ENCODE measurements around the gene PDE7B. TPM values are rescaled to one million over a fixed set of nuclear protein-coding genes. Genes with fewer than 3 reads are reported as not detected.

Gene PDE7B
- total RNA-seq, 4 donors from 2014 or later: 15.4 to 28.6 (median 18.8) TPM

DNA sequence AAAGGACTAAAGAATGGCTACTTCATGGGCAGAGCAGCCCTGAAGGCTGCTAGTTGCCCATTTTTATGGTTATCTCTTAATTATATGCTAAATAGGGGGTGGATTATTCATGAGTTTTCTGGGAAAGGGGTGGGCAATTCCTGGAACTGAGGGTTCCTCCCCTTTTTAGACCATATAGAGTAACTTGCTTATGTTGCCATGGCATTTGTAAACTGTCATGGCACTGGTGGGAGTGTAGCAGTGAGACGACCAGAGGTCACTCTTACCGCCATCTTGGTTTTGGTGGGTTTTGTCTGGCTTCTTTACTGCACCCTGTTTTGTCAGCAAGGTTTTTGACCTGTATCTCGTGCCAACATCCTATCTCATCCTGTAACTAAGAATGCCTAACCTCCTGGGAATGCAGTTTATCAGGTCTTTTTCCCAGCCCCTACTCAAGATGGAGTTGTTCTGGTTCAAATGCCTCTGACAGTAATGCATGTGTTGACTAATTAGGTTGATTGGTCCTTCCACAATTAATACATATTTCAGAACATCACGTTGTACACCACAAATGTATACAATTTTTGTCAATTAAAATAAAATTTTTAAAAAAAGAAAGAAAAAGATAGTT, 139.5 kb downstream of the PDE7B start:
- no peak overlapping the region for H3K27ac ChIP-seq
- H3K27me3 ChIP-seq: no peaks in the 10 kb centered on the region
- intact Hi-C loops (cut with DNase I; ENCODE audit: low total_unique reads): no loop called here
- H3K4me3 ChIP-seq: no peak overlapping the region
- H3K4me1 ChIP-seq: peaks cover 0 to 3% of the 10 kb centered on the region in 2 donors
- no peak for DNase-seq
- no peaks in the 10 kb centered on the region for H3K36me3 ChIP-seq
- no peak for TF ChIP-seq POLR2A (IDR thresholded peaks at IDR 0.05)
- TF ChIP-seq, protein P1, sequence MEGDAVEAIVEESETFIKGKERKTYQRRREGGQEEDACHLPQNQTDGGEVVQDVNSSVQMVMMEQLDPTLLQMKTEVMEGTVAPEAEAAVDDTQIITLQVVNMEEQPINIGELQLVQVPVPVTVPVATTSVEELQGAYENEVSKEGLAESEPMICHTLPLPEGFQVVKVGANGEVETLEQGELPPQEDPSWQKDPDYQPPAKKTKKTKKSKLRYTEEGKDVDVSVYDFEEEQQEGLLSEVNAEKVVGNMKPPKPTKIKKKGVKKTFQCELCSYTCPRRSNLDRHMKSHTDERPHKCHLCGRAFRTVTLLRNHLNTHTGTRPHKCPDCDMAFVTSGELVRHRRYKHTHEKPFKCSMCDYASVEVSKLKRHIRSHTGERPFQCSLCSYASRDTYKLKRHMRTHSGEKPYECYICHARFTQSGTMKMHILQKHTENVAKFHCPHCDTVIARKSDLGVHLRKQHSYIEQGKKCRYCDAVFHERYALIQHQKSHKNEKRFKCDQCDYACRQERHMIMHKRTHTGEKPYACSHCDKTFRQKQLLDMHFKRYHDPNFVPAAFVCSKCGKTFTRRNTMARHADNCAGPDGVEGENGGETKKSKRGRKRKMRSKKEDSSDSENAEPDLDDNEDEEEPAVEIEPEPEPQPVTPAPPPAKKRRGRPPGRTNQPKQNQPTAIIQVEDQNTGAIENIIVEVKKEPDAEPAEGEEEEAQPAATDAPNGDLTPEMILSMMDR (IDR thresholded peaks at IDR 0.05): no peak
- H3K9me3 ChIP-seq: no peaks in the 10 kb centered on the region

DNA sequence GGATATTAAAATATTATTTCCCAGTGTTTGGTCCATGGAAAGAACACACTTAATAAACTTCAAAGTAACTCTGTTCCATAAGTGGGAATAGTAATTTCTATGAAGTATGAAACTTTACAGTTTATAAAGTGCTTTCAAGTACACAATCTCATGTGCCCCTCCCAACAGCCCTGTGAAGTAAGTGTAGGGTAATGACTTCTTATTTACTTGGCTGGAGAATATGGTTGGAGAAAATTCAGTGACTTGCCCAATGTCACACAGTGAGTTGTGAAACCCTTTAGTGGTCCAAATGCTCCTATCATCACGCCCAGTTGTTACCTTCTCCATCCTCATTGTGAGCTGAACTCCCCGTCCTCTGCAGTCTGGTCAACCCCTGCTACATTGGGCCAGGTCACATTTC, 141.2 kb downstream of the PDE7B start:
- no peak for DNase-seq
- no peaks in the 10 kb centered on the region for H3K9me3 ChIP-seq
- H3K4me3 ChIP-seq: no peak overlapping the region
- H3K4me1 ChIP-seq: peaks cover 0 to 3% of the 10 kb centered on the region in 2 donors
- no peaks in the 10 kb centered on the region for H3K27me3 ChIP-seq
- TF ChIP-seq, protein P1 (IDR thresholded peaks at IDR 0.05): no peak
- TF ChIP-seq POLR2A (IDR thresholded peaks at IDR 0.05): no peak
- no peak overlapping the region for H3K27ac ChIP-seq
- H3K36me3 ChIP-seq: no peaks in the 10 kb centered on the region
- intact Hi-C loops (cut with DNase I; ENCODE audit: low total_unique reads): no loop called here

DNA sequence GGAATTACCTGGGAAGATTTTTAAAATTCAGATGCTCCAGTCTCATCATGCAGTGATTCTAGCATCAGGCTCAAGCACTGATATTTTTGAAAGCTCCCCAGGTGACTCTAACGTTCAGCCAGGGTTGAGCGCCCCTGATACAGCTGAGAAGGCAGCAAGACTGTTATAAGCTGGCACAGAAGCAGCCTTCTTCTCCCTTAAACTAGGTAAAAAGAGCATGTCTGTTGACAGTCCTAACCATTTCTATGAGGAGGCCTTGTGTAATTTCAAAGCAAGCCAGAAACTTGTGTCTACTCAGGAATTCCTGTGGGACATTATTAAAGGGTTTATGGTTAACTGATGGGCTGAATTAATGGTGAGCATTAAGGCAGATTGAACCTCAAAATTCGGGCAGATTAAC, 141.9 kb downstream of the PDE7B start:
- no peak overlapping the region for H3K27ac ChIP-seq
- H3K4me1 ChIP-seq: peaks cover 0 to 3% of the 10 kb centered on the region in 2 donors
- no peak overlapping the region for H3K4me3 ChIP-seq
- H3K27me3 ChIP-seq: no peaks in the 10 kb centered on the region
- H3K9me3 ChIP-seq: no peaks in the 10 kb centered on the region
- H3K36me3 ChIP-seq: no peaks in the 10 kb centered on the region
- TF ChIP-seq, protein P1 (IDR thresholded peaks at IDR 0.05): no peak
- TF ChIP-seq POLR2A (IDR thresholded peaks at IDR 0.05): no peak
- intact Hi-C loops (cut with DNase I; ENCODE audit: low total_unique reads): no loop called here
- DNase-seq: no peak

DNA sequence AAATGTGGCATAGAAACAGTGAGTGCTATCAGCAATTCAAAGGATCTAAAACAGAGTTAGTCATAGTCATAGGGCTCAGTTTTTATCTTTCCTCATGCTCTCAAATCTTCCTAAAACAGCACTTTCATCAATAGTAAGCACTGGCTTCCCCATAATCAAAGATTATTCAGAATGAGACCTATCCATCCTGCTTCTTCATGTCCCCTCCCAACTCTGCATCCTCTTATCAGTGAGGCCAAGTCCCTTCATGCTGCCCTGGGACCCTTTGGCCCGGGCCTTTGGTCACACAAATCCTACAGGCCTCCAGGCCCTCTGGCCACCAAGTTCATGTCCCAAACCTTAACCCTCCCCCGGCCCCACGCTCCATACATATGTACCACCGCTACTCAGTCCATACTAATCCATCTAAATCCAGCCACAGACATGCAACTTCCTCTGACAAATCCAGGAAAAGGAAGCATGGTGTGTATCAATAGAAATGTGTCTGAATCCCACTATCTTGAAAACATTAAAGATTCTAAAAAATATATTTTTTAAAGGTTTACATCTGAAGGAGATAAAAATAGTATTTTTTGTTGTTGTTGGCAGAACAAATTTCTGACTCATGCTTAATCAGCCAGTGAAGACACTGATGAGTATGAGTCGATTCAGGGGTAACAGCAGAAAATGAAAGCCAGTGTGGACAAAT, 143.5 kb downstream of the PDE7B start:
- Histone ChIP-seq H3K36me3 (no peaks in the 10 kb centered on the region), H3K4me1 (peaks cover 0 to 3% of the 10 kb centered on the region in 2 donors), H3K4me3 (no peak overlapping the region), H3K27ac (no peak overlapping the region), H3K27me3 (no peaks in the 10 kb centered on the region), H3K9me3 (peaks cover 0 to 2% of the 10 kb centered on the region in 2 donors)
- DNase-seq: no peak
- TF ChIP-seq POLR2A (IDR thresholded peaks at IDR 0.05): no peak
- intact Hi-C loops (cut with DNase I; ENCODE audit: low total_unique reads): no loop called here

DNA sequence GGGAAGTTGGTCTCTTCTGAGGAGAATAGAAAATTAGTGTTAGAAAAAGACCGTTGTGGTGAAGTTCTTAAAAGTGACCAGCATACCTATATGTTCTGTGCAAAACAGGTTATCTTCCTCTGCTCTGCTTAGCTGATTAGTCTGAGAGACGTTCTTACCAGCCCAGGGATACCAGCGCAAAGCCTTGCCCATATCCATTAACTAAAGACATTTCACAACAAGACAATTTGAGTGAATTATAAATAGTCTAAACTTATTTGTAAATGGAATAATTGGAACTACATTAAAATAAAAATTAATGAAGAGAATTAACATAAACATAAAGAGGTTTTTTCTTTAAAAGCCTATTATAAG, 144.0 kb downstream of the PDE7B start:
- peaks cover 0 to 3% of the 10 kb centered on the region in 2 donors for H3K4me1 ChIP-seq
- TF ChIP-seq, protein P1 (IDR thresholded peaks at IDR 0.05): no peak
- no peak overlapping the region for H3K27ac ChIP-seq
- no peaks in the 10 kb centered on the region for H3K27me3 ChIP-seq
- intact Hi-C loops (cut with DNase I; ENCODE audit: low total_unique reads): no loop called here
- H3K36me3 ChIP-seq: no peaks in the 10 kb centered on the region
- peaks cover 0 to 2% of the 10 kb centered on the region in 2 donors for H3K9me3 ChIP-seq
- H3K4me3 ChIP-seq: no peak overlapping the region
- DNase-seq: no peak

Data from uterus (tissue), 4 donors.